ENCODE data around the gene APLP2.

- TF ChIP-seq EZH2 (IDR thresholded peaks at IDR 0.05) (no peak), POLR2AphosphoS5 (IDR thresholded peaks at IDR 0.05; ENCODE audit: borderline replicate concordance, low read depth, low read length) (no peak), FOXP2 (optimal IDR thresholded peaks at IDR 0.05; ENCODE audit: control extremely low read depth, extremely low read length, insufficient read depth) (no peak)
Measured at GRCh38 chr11:130034236-130034635, 35.5 kb upstream of the APLP2 start.

All from SK-N-MC (cell line).